ENCODE data around the gene CFAP206. TPM values are rescaled to one million over a fixed set of nuclear protein-coding genes. Genes with fewer than 3 reads are reported as not detected.

Gene CFAP206
- total RNA-seq, 1 experiment from 2014 or later = not detected

- Histone ChIP-seq H3K4me2 (ENCODE audit: insufficient read depth, insufficient read length, low read length) (no peak overlapping the region), H3K4ac (ENCODE audit: low read depth, low read length) (no peak overlapping the region), H3K18ac (ENCODE audit: insufficient read length, low read depth, low read length) (no peak overlapping the region), H3K9me3 (ENCODE audit: control insufficient read depth, low read depth, low read length) (no peaks in the 10 kb centered on the region), H3K23me2 (ENCODE audit: insufficient read length, low read depth, low read length, poor library complexity, severe bottlenecking) (no peaks in the 10 kb centered on the region), H4K91ac (ENCODE audit: insufficient read length, low read depth, low read length) (no peak overlapping the region), H2AFZ (ENCODE audit: low read length) (no peak overlapping the region), H4K20me1 (ENCODE audit: control insufficient read depth, insufficient read depth, insufficient read length) (no peaks in the 10 kb centered on the region), H3K79me1 (ENCODE audit: insufficient read depth, low read depth, low read length, poor library complexity, severe bottlenecking) (no peaks in the 10 kb centered on the region), H2BK20ac (ENCODE audit: low read depth, low read length, poor library complexity, severe bottlenecking) (no peak overlapping the region), H3K9ac (ENCODE audit: extremely low read depth, insufficient read length, low read length) (no peak overlapping the region), H4K8ac (replicated peaks; ENCODE audit: insufficient read length, low read depth, low read length) (no peak overlapping the region), H2BK5ac (ENCODE audit: insufficient read length, low read length) (no peak overlapping the region), H4K5ac (ENCODE audit: insufficient read length, low read depth, low read length) (no peak overlapping the region), H2AK5ac (ENCODE audit: insufficient read length, low read length) (no peak overlapping the region), H3K23ac (ENCODE audit: insufficient read length, low read depth, low read length) (no peak overlapping the region), H3K79me2 (ENCODE audit: insufficient read depth, low read length) (no peaks in the 10 kb centered on the region), H3K27me3 (ENCODE audit: insufficient read depth, low read length) (no peaks in the 10 kb centered on the region), H3K56ac (ENCODE audit: insufficient read length, low read depth, low read length) (no peak overlapping the region), H3T11ph (ENCODE audit: low read length) (no peak overlapping the region), H3K4me1 (ENCODE audit: insufficient read depth, low read length) (no peaks in the 10 kb centered on the region), H2BK15ac (ENCODE audit: low read depth, low read length) (no peak overlapping the region), H3K14ac (ENCODE audit: insufficient read depth, low read length) (no peak overlapping the region), H2BK120ac (ENCODE audit: low read depth, low read length, poor library complexity, severe bottlenecking) (no peak overlapping the region), H2BK12ac (ENCODE audit: insufficient read length, low read depth, low read length) (no peak overlapping the region), H3K27ac (ENCODE audit: insufficient read length, low read depth, low read length) (no peak overlapping the region)
- H3K4me1 Mint-ChIP-seq = peaks cover 0 to 5% of the 10 kb centered on the region in 2 experiments; a peak in 1 of 4 replicates
- no peak overlapping the region for H3K4me3 Mint-ChIP-seq
- H3K27ac Mint-ChIP-seq = no peak overlapping the region
- WGBS (ENCODE audit: extremely low coverage, insufficient read length, low lambda C conversion rate) = no CpG with 5 or more reads among the region's 2 CpGs
- no peak for TF ChIP-seq CTCF (conservative IDR thresholded peaks at IDR 0.05)
- H3K36me3 Mint-ChIP-seq (ENCODE audit: insufficient read depth in 1 of 3, low read depth in 3 of 3) = no peaks in the 10 kb centered on the region
- H3K9me3 Mint-ChIP-seq = no peaks in the 10 kb centered on the region
- H3K27me3 Mint-ChIP-seq (ENCODE audit: low read depth) = peaks cover 7% of the 10 kb centered on the region
- DNase-seq = no peak
These were observed 57.3 kb downstream of the CFAP206 start for GRCh38 chr6:87465051-87465450.

Data from H9 (cell line).